Measurements from ENCODE around the gene LRP11.

- TF ChIP-seq KDM6A (CRISPR knock-in tag; IDR thresholded peaks at IDR 0.05; ENCODE audit: low read depth): no peak
- TF ChIP-seq MBD4 (IDR thresholded peaks at IDR 0.05; ENCODE audit: borderline replicate concordance, low read length): no peak
- TF ChIP-seq ZNF263 (CRISPR knock-in tag; IDR thresholded peaks at IDR 0.05): no peak
- no peak for TF ChIP-seq NFIC (IDR thresholded peaks at IDR 0.05; ENCODE audit: low read length)
- no peak for TF ChIP-seq KAT7 (CRISPR knock-in tag; IDR thresholded peaks at IDR 0.05; ENCODE audit: borderline replicate concordance)
- no peak for TF ChIP-seq EZH2 (conservative IDR thresholded peaks at IDR 0.05; ENCODE audit: low read depth, low read length)
- TF ChIP-seq ZNF775 (CRISPR knock-in tag; IDR thresholded peaks at IDR 0.05; ENCODE audit: borderline replicate concordance): no peak
- TF ChIP-seq ZNF121 (CRISPR knock-in tag; IDR thresholded peaks at IDR 0.05): no peak
These were observed 12.0 kb downstream of the LRP11 start for GRCh38 chr6:149852180-149852579.
